Mammary microvascular endothelial cell (primary cell): Measurements from ENCODE around the gene ZCCHC4. TPM values are rescaled to one million over a fixed set of nuclear protein-coding genes. Genes with fewer than 3 reads are reported as not detected.

ENCODE experiments used
- total RNA-seq: library from RNA; depleted of rRNA; stranded (reverse); fragments of >200 nt; gene quantifications from 2 replicates; pipeline ENCODE4 v1.2.3, GENCODE V29; 2015

ZCCHC4 gene
- 7.1 and 7.7 TPM in 2 replicates for total RNA-seq

GRCh38 chr4:25312496-25313200 lies at the start of gene ZCCHC4:
Gene ZCCHC4 (plus strand): TSS chr4:25312774. CDS start chr4:25312810, 36 bp downstream.

GRCh38 chr4:25376754-25377571 lies 64.4 kb downstream of the ZCCHC4 start, which contains the start of gene ANAPC4:
Gene ANAPC4 (plus strand): TSS chr4:25377263. CDS start chr4:25377428, 165 bp downstream.

Other genes starting within 250 kb of the ZCCHC4 start
- 4.0 and 4.1 TPM in 2 replicates for gene SEPSECS, start 152.3 kb upstream of the ZCCHC4 start, total RNA-seq
- 25.6 and 25.9 TPM in 2 replicates for gene PI4K2B, start 78.7 kb upstream of the ZCCHC4 start, total RNA-seq
- gene ANAPC4, start 64.5 kb downstream of the ZCCHC4 start, total RNA-seq, result 12.1 and 17.9 TPM in 2 replicates